ENCODE measurements around the gene IL15RA. TPM values are rescaled to one million over a fixed set of nuclear protein-coding genes. Genes with fewer than 3 reads are reported as not detected.

Gene IL15RA
- total and polyA plus RNA-seq, 7 donors = 7.9 to 13.1 (median 9.6) TPM

GRCh38 chr10:5985029-5985428 is 7.7 kb upstream of the IL15RA start:
- no peak overlapping the region for H3K27ac ChIP-seq
- WGBS, 3 donors = 80 to 91% (median 86%) methylated on average over 5 of the region's 5 CpGs
- no peaks in the 10 kb centered on the region for H3K27me3 ChIP-seq (ENCODE audit: insufficient read depth in 3 of 3, low read length in 2 of 3)
- DNase-seq (no peak), ATAC-seq (no peak)
- H3K4me1 ChIP-seq = no peaks in the 10 kb centered on the region
- no peaks in the 10 kb centered on the region for H3K36me3 ChIP-seq (ENCODE audit: insufficient read depth in 1 of 2, low read depth in 1 of 2)
- intact Hi-C loops (cut with DNase I) = no loop called here
- H3K9me3 ChIP-seq = no peaks in the 10 kb centered on the region
- no peak overlapping the region for H3K4me3 ChIP-seq
- TF ChIP-seq, protein P1, sequence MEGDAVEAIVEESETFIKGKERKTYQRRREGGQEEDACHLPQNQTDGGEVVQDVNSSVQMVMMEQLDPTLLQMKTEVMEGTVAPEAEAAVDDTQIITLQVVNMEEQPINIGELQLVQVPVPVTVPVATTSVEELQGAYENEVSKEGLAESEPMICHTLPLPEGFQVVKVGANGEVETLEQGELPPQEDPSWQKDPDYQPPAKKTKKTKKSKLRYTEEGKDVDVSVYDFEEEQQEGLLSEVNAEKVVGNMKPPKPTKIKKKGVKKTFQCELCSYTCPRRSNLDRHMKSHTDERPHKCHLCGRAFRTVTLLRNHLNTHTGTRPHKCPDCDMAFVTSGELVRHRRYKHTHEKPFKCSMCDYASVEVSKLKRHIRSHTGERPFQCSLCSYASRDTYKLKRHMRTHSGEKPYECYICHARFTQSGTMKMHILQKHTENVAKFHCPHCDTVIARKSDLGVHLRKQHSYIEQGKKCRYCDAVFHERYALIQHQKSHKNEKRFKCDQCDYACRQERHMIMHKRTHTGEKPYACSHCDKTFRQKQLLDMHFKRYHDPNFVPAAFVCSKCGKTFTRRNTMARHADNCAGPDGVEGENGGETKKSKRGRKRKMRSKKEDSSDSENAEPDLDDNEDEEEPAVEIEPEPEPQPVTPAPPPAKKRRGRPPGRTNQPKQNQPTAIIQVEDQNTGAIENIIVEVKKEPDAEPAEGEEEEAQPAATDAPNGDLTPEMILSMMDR (IDR thresholded peaks at IDR 0.05) = no peak

DNA sequence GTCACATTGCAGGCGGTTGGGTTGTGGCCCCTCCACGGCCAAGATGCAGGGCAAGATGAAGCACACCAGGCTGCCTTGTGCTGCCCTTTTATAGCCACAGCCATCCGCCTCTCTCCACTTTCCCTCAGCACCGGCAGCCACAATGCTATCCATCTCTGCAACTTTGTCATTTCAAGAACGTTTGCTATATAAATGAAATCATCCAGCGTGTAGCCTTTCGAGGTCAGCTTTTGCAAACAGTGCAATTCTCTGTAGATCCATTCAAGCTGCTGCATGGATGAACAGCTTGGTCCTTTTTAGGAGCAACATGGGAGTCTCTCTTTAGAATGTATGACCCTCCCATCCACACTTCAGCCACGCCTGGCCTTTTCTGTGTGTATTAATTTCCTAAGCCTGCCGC is 6.4 kb upstream of the IL15RA start:
- Histone ChIP-seq H3K9me3 (no peaks in the 10 kb centered on the region), H3K4me1 (no peaks in the 10 kb centered on the region), H3K27ac (no peak overlapping the region), H3K4me3 (no peak overlapping the region), H3K27me3 (ENCODE audit: insufficient read depth in 3 of 3, low read length in 2 of 3) (no peaks in the 10 kb centered on the region), H3K36me3 (ENCODE audit: insufficient read depth in 1 of 2, low read depth in 1 of 2) (no peaks in the 10 kb centered on the region)
- intact Hi-C loops (cut with DNase I) = no loop called here
- DNase-seq (no peak), ATAC-seq (no peak)
- WGBS, 3 donors = 70 to 73% (median 73%) methylated on average over 9 of the region's 9 CpGs
- TF ChIP-seq, protein P1 (IDR thresholded peaks at IDR 0.05) = no peak

- Histone ChIP-seq H3K27me3 (ENCODE audit: insufficient read depth in 3 of 3, low read length in 2 of 3) (no peaks in the 10 kb centered on the region), H3K4me3 (no peak overlapping the region), H3K9me3 (no peaks in the 10 kb centered on the region), H3K4me1 (no peaks in the 10 kb centered on the region), H3K27ac (no peak overlapping the region), H3K36me3 (ENCODE audit: insufficient read depth in 1 of 2, low read depth in 1 of 2) (no peaks in the 10 kb centered on the region)
- TF ChIP-seq, protein P1 (IDR thresholded peaks at IDR 0.05) = no peak
- WGBS, 3 donors = 88 to 94% (median 89%) methylated on average over 9 of the region's 9 CpGs
- no peak for DNase-seq
- no peak for ATAC-seq
- intact Hi-C loops (cut with DNase I) = no loop called here
These were observed 4.2 kb upstream of the IL15RA start for GRCh38 chr10:5981529-5981928.

- H3K27ac ChIP-seq = peak overlapping the region; percentile 93
- peaks cover 7% of the 10 kb centered on the region for H3K4me1 ChIP-seq
- H3K36me3 ChIP-seq (ENCODE audit: insufficient read depth in 1 of 2, low read depth in 1 of 2) = no peaks in the 10 kb centered on the region
- H3K27me3 ChIP-seq (ENCODE audit: insufficient read depth in 3 of 3, low read length in 2 of 3) = no peaks in the 10 kb centered on the region
- DNase-seq (no peak), ATAC-seq (no peak)
- intact Hi-C loops (cut with DNase I) = loop anchor here (5.0 to 10.0 kb wide), 2 partner anchors 86 to 163 kb away; partner anchors contain the start of genes FBH1 (in 1 of the 2) and GDI2 (in 1 of the 2)
- H3K4me3 ChIP-seq = peak overlapping the region; percentile 89
- H3K9me3 ChIP-seq = no peaks in the 10 kb centered on the region
- TF ChIP-seq, protein P1 (IDR thresholded peaks at IDR 0.05) = no peak
- WGBS, 3 donors = 8 to 25% (median 14%) methylated on average over 6 of the region's 6 CpGs
These were observed 817 bp upstream of the IL15RA start for GRCh38 chr10:5978230-5978489.
